GM11168 (cell line): ENCODE results near the gene RPS29.
"Not testable (repeated sequence)": the region's sequence is repeated elsewhere in the genome, so short reads cannot be mapped to it uniquely, and the experiment has no call there.

Source experiments
- in situ Hi-C: fragments of 300-500 bp; cut with MboI; formaldehyde crosslinking; loops from one replicate; pipeline ENCODE4 v1.12.0; 2022; ENCODE audit warnings: low sequenced_read_pairs; ENCODE audit not compliant: unreplicated experiment

The RPS29 gene

DNA sequence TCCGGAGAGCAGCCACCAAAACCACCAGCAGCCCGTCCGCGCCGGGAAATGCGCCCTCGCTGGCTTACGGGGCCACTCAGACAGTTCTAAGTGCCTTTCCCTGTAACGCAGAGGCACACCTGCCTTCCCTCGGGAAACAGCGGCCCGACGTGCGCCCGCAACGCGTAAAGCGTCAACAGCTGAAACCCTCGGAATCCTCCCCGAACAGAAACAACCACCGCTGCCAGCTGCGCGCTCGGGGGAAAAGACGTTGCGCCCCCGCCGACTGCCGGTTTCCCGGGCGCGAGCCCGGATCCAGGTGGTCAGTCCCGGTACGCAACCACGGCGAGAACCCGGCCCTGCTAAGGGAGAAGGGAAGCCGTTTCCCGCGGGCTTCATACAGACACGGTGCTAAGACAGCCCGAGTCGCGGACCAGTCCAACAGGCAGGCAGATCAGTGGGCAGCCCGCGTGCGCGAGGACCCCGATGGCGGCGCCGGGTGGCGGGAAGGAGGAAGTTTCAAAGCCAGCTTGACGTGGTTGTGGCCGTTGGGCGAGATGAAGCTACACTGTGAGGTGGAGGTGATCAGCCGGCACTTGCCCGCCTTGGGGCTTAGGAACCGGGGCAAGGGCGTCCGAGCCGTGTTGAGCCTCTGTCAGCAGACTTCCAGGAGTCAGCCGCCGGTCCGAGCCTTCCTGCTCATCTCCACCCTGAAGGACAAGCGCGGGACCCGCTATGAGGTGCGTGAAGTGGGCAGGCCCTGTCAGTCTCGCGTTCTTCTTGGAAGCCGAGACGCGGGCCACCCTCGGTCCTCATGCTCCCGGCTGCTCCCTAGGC lies 12.5 kb upstream of the RPS29 start, which contains the start of gene LRR1:
Gene LRR1, plus strand, starts transcription at position 456 of the 816 bp plus-strand sequence. Its CDS starts 81 bp downstream, at position 537.
- in situ Hi-C loops = no loop called here

DNA sequence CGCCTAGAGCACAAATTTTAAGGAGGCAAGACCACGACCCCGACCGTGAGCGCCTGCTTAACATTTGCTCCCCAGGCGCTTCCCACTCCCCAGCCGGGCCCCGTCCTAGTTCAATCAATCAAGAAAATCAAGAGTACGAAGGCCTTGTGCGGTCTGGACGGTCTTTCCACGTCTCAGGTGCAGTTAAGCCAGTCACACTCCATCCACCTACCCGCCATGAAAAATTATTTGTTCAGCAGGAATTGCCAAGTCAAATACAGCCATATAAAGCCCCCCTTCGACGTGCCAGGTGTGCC lies 12.0 kb upstream of the RPS29 start:
- in situ Hi-C loops = no loop called here

DNA sequence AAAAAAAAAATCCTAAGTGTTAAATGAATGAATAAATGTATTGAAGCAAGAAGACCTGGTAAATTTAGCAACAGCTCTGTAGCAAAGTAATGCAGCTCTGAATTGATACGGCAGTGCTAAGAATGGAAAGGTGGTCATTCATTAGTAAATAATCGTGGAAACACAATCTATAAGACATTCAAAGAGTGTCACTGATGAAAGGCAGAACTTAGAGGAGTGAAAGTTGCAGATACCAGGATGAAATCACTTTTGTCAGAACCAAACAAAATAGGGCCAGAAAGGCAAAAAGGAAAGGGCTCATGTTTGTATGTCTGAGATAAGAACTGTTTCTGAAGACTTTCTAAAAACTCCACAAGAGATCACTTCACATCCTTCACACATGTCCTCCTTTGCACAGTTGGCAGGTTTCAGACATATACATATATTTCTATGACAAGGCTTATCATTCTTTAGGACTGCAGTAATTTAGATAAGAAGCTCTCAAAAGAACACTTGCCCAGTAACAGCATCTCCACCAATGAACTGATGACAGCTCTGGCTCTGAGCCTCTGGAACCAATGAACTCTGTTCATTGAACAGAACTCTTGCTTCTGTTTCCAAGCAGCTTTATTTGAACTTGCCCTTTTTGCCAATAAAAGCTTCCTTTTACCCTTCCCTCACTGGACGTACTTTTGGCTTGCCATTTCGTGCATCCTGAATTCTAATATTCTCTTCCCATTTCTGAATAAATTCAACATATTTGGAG lies 8.3 kb upstream of the RPS29 start:
- in situ Hi-C loops = no loop called here

DNA sequence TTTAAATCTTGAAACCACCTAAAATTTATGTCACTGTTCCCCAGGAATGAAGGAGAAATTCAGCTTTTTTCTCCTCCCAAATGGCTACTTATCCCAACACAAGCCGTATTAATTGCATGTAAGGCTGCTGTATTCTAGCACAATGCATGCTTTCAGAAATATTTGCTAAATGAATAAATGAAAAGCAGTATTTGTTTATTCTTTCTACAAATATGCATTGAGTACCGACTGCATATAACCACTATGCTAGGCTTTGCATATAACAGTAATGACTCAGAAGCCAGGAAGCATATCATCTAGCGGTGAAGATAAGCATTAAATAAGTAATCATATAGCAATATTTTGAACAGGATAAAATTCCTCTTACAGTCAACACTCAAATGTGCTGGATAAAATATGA lies 6.8 kb upstream of the RPS29 start:
- in situ Hi-C loops = no loop called here

DNA sequence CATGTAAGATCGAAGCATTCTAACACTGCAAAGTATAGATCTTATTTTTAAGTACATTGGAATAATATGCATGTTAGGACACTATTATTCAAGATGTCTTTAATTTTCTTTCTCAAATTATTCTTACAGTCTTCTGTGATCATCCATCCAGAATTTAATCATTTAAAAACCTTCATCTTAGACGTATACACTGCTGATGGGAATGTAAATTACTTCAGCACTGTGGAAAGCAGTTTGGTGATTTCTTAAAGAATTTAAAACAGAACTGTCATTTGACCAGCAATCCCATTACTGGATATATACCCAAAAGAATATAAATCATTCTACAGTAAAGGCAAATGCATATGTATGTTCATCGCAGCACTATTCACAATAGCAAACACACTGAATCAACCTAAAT lies 3.2 kb upstream of the RPS29 start:
- in situ Hi-C loops = no loop called here

DNA sequence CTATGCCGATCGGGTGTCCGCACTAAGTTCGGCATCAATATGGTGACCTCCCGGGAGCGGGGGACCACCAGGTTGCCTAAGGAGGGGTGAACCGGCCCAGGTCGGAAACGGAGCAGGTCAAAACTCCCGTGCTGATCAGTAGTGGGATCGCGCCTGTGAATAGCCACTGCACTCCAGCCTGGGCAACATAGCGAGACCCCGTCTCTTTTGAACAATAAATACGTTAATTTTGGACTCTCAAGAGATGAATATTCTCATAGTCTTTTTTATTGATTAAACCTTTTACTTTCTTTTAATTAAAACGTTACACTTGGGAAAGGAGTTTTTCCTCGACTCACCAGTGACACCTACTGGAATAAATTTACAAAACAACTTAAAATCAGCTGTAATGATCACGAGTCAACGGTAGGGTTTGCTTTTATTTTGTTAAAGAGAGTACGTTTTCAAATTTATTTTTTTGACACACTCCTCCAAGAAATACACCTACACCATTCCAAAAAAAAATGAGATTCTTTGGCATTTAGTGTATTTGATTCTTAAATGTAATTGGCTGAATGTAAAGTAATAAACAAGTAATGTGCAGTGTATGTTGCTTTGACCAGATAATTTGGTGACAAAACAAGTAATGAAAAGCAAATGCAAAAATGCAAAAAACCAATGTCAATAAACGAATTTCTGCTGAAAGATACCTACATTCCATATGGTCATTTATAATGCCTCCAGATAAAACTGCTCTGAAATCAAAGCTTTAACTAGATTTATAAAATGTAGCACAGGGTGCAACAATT lies 687 bp upstream of the RPS29 start:
- in situ Hi-C loops = no loop called here

DNA sequence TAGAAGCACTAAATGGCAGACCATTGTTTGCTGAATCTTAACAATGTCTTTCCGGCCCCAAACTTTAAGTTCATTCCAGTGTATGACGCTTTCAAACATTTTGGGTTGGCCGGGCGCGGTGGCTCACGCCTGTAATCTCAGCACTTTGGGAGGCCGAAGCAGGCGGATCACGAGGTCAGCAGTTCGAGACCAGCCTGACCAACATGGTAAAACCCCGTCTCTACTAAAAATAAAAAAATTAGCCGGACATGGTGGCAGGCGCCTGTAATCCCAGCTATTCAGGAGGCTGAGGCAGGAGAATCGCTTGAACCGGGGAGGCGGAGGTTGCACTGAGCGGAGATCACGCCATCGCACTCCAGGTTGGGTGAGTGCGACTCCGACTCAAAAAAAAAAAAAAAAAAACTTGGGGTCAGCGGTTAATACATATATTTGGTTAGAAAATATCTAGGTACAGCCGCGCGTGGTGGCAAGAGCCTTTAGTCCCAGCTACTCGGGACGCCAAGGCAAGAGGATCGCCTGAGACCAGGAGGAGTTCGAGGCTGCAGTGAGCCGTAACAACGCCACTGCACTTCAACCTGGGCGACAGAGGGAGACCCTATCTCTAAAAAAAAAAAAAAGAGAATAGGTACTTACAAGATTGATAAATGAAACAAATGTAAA lies 1.1 kb downstream of the RPS29 start:
- in situ Hi-C loops = not testable (repeated sequence)

DNA sequence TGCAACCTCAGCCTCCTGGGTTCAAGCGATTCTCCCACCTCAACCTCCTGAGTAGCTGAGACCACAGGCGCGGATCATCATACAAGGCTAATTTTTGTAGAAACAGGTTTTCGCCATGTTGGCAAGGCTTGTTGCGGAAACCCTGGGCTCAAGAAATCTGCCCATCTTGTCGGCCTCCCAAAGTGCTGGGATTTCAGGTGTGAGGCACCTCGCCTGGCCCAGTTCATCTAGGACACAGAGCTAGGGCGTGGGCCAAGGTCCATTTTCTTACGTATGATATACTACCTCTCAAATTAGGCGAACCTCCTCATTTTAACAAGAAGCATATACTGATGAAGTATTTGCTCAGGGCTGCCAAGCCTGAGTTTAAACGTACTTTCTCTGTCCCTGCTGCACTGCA lies 2.1 kb downstream of the RPS29 start:
- in situ Hi-C loops = no loop called here

DNA sequence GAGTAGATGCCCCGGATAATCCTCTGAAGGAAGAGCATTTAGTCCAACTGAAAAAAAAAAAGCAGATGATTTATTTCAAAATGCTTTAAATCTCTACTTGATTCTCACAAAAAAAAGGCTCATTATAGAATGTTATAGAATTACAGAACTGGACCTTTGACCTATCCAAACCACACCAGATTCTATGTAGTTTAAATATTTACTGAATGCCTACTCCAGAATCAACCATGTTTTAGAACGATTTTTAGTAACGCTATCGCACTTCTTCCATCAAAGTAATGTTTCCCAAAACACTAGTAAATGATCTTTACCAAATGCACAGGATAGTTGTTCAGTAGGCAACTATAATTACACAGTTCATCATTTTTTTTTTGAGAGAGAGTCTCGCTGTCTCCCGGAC lies 2.6 kb downstream of the RPS29 start:
- in situ Hi-C loops = no loop called here

DNA sequence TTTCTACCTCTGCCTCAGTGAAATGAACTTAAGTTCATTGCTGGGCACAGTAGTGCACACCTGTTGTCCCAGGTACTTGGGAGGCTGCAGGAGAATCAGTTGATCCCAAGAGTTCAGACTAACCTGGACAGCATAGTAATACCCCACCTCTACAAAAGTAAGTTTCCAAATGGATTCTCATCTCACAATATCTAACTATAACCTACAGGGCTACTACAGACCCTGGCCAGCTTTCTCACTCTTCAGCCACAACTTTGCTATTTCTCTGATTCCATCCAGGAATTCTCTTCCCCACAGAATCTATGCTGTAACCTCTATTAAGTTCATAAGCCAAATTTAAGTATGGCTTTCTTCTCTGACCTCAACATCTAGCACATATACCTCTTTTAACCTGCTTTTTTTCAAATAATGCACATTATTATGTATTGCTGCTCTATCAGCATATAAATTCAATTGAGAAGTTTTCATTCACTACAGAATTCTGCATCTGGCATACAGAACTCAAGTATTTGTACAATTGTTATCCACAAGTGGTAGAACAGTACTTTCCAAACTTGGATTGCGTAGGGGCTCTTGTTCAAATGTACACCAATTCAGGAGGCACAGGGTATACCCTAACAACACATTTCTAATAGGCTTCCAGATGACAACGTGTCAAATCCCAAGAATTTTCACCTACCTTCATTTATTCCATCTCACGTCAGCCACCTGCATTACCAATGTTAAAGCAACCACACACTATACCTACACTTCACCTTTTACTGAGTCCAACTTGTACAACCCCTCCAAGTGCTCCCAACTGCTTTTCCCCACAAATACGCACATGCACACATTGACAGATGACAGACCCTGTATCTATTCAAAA lies 3.8 kb downstream of the RPS29 start:
- in situ Hi-C loops = no loop called here

DNA sequence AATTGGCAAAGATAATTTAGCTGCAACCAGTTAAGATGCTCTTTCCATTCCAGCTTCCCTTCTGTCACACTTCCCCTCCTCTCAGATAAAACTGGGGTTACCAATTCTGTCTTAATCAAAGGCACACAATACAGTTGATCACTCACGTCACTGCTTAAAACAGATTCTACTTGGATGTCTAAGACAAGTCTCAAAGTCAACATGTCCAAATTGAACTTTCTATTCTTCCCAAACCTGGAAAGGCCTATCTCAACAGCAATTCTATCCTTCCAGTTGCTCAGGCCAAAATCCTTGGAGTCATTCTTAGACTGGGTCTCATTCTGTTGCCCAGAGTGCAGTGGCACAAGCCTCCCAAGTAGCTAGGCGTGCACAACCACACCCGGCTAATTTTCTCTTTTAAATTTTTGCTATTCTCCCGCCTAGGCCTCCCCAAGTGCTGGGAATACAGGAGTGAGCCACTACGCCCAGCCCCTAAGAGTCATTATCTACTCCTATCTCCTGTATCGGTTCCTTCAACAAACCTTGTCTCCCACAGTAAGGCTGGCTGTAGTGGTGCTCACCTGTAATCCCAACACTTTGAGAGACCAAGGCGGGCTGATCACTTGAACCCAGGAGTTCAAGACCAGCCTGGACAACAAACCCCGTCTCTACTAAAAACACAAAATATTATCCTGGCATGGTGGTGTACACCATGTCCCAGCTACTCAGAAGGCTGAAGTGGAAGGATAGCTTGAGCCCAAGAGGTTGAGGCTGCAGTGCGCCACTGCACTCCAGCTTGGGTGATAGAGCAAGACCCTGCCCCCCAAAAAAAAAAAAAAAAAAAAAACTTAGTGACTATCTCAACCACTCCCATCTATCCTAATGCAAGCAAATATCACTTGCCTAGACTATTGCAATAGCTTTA lies 4.7 kb downstream of the RPS29 start:
- in situ Hi-C loops = no loop called here

DNA sequence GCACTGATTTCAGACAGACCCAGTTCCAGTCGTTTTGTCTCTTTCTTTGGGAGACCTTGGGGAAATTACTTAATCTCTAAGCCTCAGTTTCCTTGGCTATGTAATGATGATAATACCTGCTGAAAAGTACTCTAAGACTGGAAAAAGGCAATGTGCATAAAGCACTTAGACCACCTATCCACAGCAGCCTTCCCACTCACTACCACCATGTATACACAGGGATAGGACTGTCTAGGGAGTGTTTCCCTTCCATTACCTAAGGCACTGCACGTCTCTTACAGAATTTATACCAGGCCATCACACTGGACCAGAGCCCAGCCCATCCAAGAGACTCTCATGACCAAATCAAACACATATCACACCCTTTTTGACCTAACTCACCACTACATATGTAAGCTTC lies 6.3 kb downstream of the RPS29 start:
- in situ Hi-C loops = no loop called here

DNA sequence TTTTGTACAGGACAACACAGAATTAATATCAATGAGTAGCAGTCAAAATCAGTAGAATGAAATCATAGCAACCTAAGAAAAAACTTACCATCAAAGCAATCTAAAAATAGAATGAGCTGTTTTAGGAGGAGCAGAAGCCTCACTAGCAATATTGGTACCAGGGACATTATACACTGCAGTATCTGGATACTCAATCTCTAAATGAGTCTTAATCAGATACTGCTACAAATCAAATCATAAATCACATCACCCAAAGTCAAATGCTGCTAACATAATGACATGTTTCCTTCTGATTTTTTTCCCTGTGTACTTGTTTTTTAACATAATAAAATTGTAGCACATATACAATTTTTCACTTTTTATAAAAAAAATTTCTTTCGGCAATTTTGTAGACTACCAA lies 8.0 kb downstream of the RPS29 start:
- in situ Hi-C loops = no loop called here

DNA sequence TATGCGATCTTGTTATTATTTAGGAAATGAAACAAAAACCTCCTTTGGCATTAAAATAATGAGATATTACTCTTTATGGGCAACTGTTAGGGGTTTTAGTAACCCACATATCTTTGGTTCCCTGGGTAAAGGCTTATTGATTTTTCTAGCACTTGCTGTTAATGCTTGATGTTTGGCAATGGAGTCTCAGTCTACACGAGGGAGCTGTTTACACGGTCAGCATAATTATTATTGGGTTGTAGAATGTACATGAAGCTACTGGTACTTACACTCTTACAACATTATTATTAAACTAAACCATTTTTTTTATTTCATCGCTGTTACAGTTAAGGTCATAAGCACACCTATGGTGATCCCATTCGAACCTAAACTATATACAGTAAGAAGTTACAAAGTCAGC lies 12.1 kb downstream of the RPS29 start:
- in situ Hi-C loops = no loop called here

DNA sequence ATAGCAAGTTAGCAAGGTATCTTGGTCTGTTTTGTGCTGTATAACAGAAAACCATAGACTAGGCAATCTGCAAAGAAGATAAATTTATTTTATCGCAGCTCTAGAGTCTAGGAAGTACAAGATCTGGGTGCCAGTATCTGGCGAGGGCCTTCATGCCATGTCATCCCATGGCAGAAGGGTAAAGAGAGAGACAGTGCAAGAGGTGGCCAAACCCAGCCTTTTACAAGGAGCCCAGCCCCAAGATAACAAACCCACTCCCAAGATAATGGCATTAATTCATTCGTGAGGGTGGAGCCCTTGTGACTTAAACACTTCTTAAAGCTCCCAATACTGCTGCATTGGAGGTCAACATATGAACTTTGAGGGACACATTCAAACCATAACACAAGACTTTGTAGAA lies 16.9 kb downstream of the RPS29 start:
- in situ Hi-C loops = no loop called here

DNA sequence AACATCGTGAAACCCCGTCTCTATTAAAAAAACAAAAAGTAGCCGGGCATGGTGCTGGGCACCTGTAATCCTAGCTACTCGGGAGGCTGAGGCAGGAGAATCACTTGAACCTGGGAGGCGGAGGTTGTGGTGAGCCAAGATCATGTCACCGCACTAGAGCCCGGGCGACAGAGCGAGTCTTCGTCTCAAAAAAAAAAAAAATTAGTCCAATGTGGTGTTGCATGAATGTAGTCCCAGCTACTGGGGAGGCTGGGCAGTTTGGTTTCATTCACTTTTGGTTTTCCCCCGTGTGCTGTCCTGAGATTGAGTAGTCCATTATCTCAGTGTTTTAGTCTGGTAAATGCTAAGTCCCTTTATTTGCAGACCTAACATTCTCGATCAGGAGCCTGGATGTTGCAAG lies 19.5 kb downstream of the RPS29 start:
- in situ Hi-C loops = no loop called here

DNA sequence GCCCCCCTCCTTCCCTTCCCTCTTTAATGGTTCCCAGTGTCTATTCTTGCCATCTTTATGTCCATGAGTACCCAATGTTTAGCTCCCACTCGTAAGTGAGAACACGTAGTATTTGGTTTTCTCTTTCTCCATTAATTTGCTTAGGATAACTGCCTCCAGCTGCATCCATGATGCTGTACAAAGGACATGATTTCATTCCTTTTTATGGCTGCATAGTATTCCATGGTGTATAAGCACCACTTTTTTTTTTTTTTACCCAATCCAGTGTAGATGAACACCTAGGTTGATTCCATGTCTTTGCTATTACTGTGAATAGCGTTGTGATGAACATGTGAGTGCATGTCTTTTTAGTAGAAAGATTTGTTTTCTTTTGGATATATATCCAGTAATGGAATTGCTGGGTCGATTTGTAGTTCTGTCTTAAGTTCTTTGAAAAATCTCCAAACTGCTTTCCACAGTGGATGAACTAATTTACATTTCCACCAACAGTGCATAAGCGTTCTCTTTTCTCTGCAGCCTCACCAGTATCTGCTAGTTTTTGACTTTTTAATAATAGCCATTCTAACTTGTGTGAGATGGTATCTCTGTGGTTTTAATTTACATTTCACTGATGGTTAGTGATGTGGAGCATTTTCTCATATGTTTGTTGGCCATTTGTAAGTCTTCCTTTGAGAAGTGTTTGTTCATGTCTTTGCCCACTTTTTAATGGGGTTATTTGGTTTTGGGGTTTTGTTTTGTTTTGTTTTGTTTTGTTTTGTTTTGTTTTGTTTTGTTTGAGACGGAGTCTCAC lies 26.0 kb downstream of the RPS29 start:
- in situ Hi-C loops = no loop called here

DNA sequence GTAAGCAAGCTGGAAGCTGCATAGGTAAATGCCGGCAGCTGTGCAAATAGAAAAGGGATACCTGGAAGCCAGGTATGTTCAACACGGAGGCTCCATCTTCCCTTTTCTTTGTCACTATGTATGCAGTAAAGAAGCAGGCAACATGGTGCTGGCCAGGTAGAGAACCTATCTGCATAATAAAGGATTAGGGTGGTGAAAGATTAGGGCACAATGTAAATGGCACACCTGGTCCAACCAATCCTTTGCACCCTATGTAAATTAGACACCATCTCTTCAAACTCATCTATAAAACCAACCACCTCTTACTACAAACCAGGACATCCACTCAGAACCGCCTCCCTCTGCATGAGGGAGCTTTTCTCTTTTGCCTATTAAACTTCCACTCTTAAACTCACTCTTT lies 32.3 kb downstream of the RPS29 start:
- in situ Hi-C loops = no loop called here
